GM12878 (cell line): ENCODE measurements around the gene CAMK2A. TPM values are rescaled to one million over a fixed set of nuclear protein-coding genes. Genes with fewer than 3 reads are reported as not detected.

Source experiments
- ATAC-seq: fragments of 200-7000 bp; cut with Tn5 transposase; 3 replicates; pipeline ENCODE4 v1.9.1; 2020; ENCODE audit warnings: mild to moderate bottlenecking, moderate library complexity
- BruUV-seq: library from RNA; stranded (reverse); fragments of 400-500 nt; replicated peaks from 2 replicates; lab custom pipeline; 2021; lab: Mats Ljungman, UMichigan
- CTCF ChIA-PET: fragments of 300-600 bp; sonication (Branson Sonifier 250); formaldehyde crosslinking; extraction: SDS; loops from one replicate; lab custom pipeline; 2021; ENCODE audit warnings: inconsistent platforms; lab: Yijun Ruan, JAX
- POLR2A ChIA-PET: fragments of 350-600 bp; formaldehyde crosslinking; extraction: SDS; loops from one replicate; lab custom pipeline; 2021; ENCODE audit warnings: inconsistent platforms; lab: Charles Lee
- RAD21 ChIA-PET: fragments of 300-600 bp; sonication (Branson Sonifier 250); formaldehyde crosslinking; loops from one replicate; lab custom pipeline; 2023; ENCODE audit warnings: antibody characterized with exemption; ENCODE audit not compliant: unreplicated experiment; lab: Charles Lee
- SMC1A ChIA-PET: fragments of 300-600 bp; sonication (Branson Sonifier 250); formaldehyde crosslinking; loops from one replicate; lab custom pipeline; 2023; ENCODE audit not compliant: unreplicated experiment, uncharacterized antibody; lab: Charles Lee
- DNase-seq: peaks from one replicate; pipeline ENCODE4 v3.0.0-alpha.2; 2011; ENCODE audit warnings: low read depth, low spot score
- FAIRE-seq: peaks from 3 replicates; lab custom pipeline; 2011; peaks lifted over from hg19 to GRCh38; lab: Jason Lieb, UNC
- H2AFZ ChIP-seq: 2 replicates; pipeline ENCODE4 v1.6.0; 2011; ENCODE audit warnings: low read depth, low read length, control low read depth; ENCODE audit not compliant: control insufficient read depth
- H3K27ac ChIP-seq: 2 replicates; pipeline ENCODE4 v1.5.1; 2011; ENCODE audit warnings: control low read depth; ENCODE audit not compliant: control insufficient read depth, insufficient read depth
- H3K27me3 ChIP-seq, 2 experiments: replicated peaks in 1 of 2; 2 replicates each; pipeline versions ENCODE4 v1.6.0 to v1.6.1; 2011; ENCODE audit warnings: low read length in 1 of 2; ENCODE audit not compliant: control insufficient read depth in 2 of 2, insufficient read depth in 2 of 2
- H3K36me3 ChIP-seq, 2 experiments: 2 replicates each; pipeline ENCODE4 v1.5.1; 2011; ENCODE audit warnings: low read length in 1 of 2; ENCODE audit not compliant: control insufficient read depth in 2 of 2, insufficient read depth in 2 of 2
- H3K4me1 ChIP-seq: 2 replicates; pipeline ENCODE4 v1.6.1; 2011; ENCODE audit warnings: mild to moderate bottlenecking, low read length, moderate library complexity, mixed read lengths; ENCODE audit not compliant: control insufficient read depth, insufficient read depth
- H3K4me2 ChIP-seq: 2 replicates; pipeline ENCODE4 v1.6.0; 2011; ENCODE audit warnings: control low read depth; ENCODE audit not compliant: control insufficient read depth, insufficient read depth
- H3K4me3 ChIP-seq: fragments of 200-600 bp; sonication (generic); 2 replicates; pipeline ENCODE4 v1.5.1; 2016
- H3K79me2 ChIP-seq: 2 replicates; pipeline ENCODE4 v1.6.0; 2011; ENCODE audit warnings: low read length; ENCODE audit not compliant: control insufficient read depth, insufficient read depth
- H3K9ac ChIP-seq: 2 replicates; pipeline ENCODE4 v1.8.0; 2011; ENCODE audit warnings: low read length, control low read depth, mixed read lengths; ENCODE audit not compliant: control insufficient read depth, insufficient read depth
- H3K9me3 ChIP-seq: replicated peaks from 3 replicates; pipeline ENCODE4 v1.5.1; 2011; ENCODE audit warnings: mild to moderate bottlenecking, low read length; ENCODE audit not compliant: control insufficient read depth, insufficient read depth
- H4K20me1 ChIP-seq: 2 replicates; pipeline ENCODE4 v1.6.0; 2011; ENCODE audit not compliant: control insufficient read depth, insufficient read depth
- GATAD2B ChIP-seq: fragments of 450-650 bp; conservative IDR thresholded peaks from 2 replicates; pipeline ENCODE4 v1.6.1; 2017; ENCODE audit warnings: low read depth, mild to moderate bottlenecking, moderate library complexity
- KAT2A ChIP-seq: conservative IDR thresholded peaks from 2 replicates; pipeline ENCODE4 v1.6.1; 2011; ENCODE audit warnings: low read depth, low read length; ENCODE audit not compliant: control insufficient read depth
- PML ChIP-seq: IDR thresholded peaks from 2 replicates; pipeline ENCODE4 v1.6.1; 2012; ENCODE audit warnings: low read length, inconsistent platforms
- STAT1 ChIP-seq: fragments of 450-650 bp; conservative IDR thresholded peaks from 2 replicates; pipeline ENCODE4 v1.6.1; 2014; ENCODE audit warnings: antibody characterized with exemption, mild to moderate bottlenecking
- STAT3 ChIP-seq: IDR thresholded peaks from 2 replicates; pipeline ENCODE4 v1.6.1; 2011; ENCODE audit warnings: low read depth, low read length, improper control_type of control experiment
- WGBS: methylation state at CpG from one replicate; pipeline ENCODE4 v1.1.6; 2016; ENCODE audit warnings: low lambda C conversion rate; ENCODE audit not compliant: insufficient replicate concordance, insufficient coverage; ENCODE audit errors: missing lambda C conversion rate; 5-methylcytosine and 5-hydroxymethylcytosine counted together
- in situ Hi-C: fragments of 300-500 bp; cut with MboI; formaldehyde crosslinking; loops from 9 replicates; pipeline ENCODE4 v1.14.3; 2018; ENCODE audit warnings: mixed read lengths
- intact Hi-C: fragments of 100-400 bp; cut with micrococcal nuclease; formaldehyde crosslinking; loops from one replicate; pipeline ENCODE4 v1.14.2; 2022; ENCODE audit not compliant: unreplicated experiment
- polyA plus RNA-seq, 11 experiments: library from polyadenylated mRNA; depleted of rRNA in 4 of 11; unstranded in 6 of 11; stranded (reverse) in 5 of 11; fragments of >200 nt; fragmentation: Nextera tagmentation in 4 of 11; fragmentation: Illumina TruSeq in 1 of 11; extraction: Ambion mirVana in 4 of 11; extraction: Trizol in 1 of 11; gene quantifications; 1 replicate in 1 of 11; 2 replicates in 10 of 11; pipeline versions ENCODE4 v1.2.1 to v1.2.3, GENCODE V29; 2011 to 2016; ENCODE audit warnings: inconsistent platforms in 2 of 11, missing spikeins in 2 of 11, low read depth in 1 of 11
- total RNA-seq, 4 experiments: library from RNA; depleted of rRNA in 3 of 4; stranded (reverse); fragments of >200 nt in 3 of 4; fragmentation: Illumina TruSeq in 1 of 4; extraction: Trizol in 1 of 4; gene quantifications; 2 replicates each; pipeline versions ENCODE4 v1.2.1 to v1.2.3, GENCODE V29; 2013 to 2021
- TF ChIP-seq, protein P1 (sequence below): fragments of 450-650 bp; IDR thresholded peaks from 2 replicates; pipeline ENCODE4 v1.6.1; 2017; ENCODE audit warnings: mild to moderate bottlenecking, moderate library complexity

The CAMK2A gene
- total and polyA plus RNA-seq, 10 of the 15 experiments (the other 5 are each of a cell fraction or from before 2014, with no cell fraction given): 0.11 TPM; not detected in 9

DNA sequence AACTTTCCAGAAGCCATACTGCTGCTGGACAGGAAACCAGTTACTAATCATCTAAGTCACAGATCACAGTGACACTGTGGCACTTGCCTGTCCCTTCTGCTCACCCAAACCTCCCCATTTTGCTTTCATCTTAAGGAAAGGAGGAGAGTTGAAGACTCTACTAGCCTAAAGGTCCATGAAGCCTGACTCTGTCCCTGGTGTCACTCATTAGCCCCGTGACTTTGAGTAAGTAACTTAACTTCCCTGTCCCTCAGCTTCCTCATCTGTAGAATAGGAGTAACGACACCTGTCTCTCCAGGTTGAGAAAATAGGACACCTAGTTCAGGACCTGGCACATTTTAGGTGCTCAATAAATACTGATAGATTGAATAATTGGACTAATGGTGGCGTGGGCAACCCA is 100.2 kb downstream of the CAMK2A start:
- no TSS peak for BruUV-seq
- no peaks in the 10 kb centered on the region for H4K20me1 ChIP-seq
- TF ChIP-seq STAT3 (no peak), KAT2A (no peak), GATAD2B (no peak), PML (no peak), STAT1 (no peak)
- TF ChIP-seq, protein P1, sequence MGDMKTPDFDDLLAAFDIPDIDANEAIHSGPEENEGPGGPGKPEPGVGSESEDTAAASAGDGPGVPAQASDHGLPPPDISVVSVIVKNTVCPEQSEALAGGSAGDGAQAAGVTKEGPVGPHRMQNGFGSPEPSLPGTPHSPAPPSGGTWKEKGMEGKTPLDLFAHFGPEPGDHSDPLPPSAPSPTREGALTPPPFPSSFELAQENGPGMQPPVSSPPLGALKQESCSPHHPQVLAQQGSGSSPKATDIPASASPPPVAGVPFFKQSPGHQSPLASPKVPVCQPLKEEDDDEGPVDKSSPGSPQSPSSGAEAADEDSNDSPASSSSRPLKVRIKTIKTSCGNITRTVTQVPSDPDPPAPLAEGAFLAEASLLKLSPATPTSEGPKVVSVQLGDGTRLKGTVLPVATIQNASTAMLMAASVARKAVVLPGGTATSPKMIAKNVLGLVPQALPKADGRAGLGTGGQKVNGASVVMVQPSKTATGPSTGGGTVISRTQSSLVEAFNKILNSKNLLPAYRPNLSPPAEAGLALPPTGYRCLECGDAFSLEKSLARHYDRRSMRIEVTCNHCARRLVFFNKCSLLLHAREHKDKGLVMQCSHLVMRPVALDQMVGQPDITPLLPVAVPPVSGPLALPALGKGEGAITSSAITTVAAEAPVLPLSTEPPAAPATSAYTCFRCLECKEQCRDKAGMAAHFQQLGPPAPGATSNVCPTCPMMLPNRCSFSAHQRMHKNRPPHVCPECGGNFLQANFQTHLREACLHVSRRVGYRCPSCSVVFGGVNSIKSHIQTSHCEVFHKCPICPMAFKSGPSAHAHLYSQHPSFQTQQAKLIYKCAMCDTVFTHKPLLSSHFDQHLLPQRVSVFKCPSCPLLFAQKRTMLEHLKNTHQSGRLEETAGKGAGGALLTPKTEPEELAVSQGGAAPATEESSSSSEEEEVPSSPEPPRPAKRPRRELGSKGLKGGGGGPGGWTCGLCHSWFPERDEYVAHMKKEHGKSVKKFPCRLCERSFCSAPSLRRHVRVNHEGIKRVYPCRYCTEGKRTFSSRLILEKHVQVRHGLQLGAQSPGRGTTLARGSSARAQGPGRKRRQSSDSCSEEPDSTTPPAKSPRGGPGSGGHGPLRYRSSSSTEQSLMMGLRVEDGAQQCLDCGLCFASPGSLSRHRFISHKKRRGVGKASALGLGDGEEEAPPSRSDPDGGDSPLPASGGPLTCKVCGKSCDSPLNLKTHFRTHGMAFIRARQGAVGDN: no peak
- WGBS: 7% methylated on average over 3 of the region's 3 CpGs
- ATAC-seq: no peak
- ChIA-PET POLR2A (no interaction called here), RAD21 (no interaction called here), SMC1A (no interaction called here), CTCF (no interaction called here)
- intact Hi-C loops (no loop called here), in situ Hi-C loops (no loop called here)
- no peaks in the 10 kb centered on the region for H3K4me1 ChIP-seq
- H3K36me3 ChIP-seq: no peaks in the 10 kb centered on the region
- peaks cover 0 to 5% of the 10 kb centered on the region in 2 experiments; a peak in 3 of 4 replicates for H3K27me3 ChIP-seq
- DNase-seq: no peak
- FAIRE-seq: no peak
- H3K4me2 ChIP-seq: no peak overlapping the region
- H3K9me3 ChIP-seq: no peaks in the 10 kb centered on the region
- H2AFZ ChIP-seq: no peak overlapping the region
- H3K79me2 ChIP-seq: no peaks in the 10 kb centered on the region
- no peak overlapping the region for H3K9ac ChIP-seq
- no peak overlapping the region for H3K27ac ChIP-seq
- H3K4me3 ChIP-seq: no peak overlapping the region
